SK-N-MC (cell line): ENCODE measurements around the gene POU5F1.

ENCODE experiments used
- EZH2 ChIP-seq: fragments of 200-600 bp; sonication (generic); IDR thresholded peaks from one replicate; pipeline ENCODE4 v1.6.1; 2017; ENCODE audit warnings: antibody characterized with exemption
- POLR2AphosphoS5 ChIP-seq: IDR thresholded peaks from 2 replicates; pipeline ENCODE4 v1.6.1; 2012; ENCODE audit warnings: mild to moderate bottlenecking, low read depth, low read length, borderline replicate concordance

GRCh38 chr6:31128093-31128676 is 42.3 kb downstream of the POU5F1 start:
- TF ChIP-seq EZH2 (no peak), POLR2AphosphoS5 (no peak)
